Glomerular visceral epithelial cell (primary cell): ENCODE results near the gene TRAPPC5.

Source experiments
- DNase-seq: peaks from one replicate; pipeline ENCODE4 v3.0.0-alpha.2; 2016; ENCODE audit errors: extremely low spot score

Gene TRAPPC5

GRCh38 chr19:7676376-7676775, 4.3 kb upstream of the TRAPPC5 start:
- no peak for DNase-seq

- DNase-seq, result no peak
Observed at GRCh38 chr19:7676854-7677253, 3.8 kb upstream of the TRAPPC5 start, which contains the start of gene MCEMP1. TSS of gene MCEMP1 (plus strand) at chr19:7677090. CDS start at chr19:7677121, 31 bp downstream.

GRCh38 chr19:7677669-7678311, 2.8 kb upstream of the TRAPPC5 start:
- DNase-seq, result no peak

- no peak for DNase-seq
Observed at GRCh38 chr19:7678971-7679751, 1.5 kb upstream of the TRAPPC5 start.

- no peak for DNase-seq
Observed at GRCh38 chr19:7679771-7680605, 645 bp upstream of the TRAPPC5 start.

- peak; percentile 47 for DNase-seq
Observed at GRCh38 chr19:7681340-7682174, 924 bp downstream of the TRAPPC5 start.

GRCh38 chr19:7682175-7682855, 1.7 kb downstream of the TRAPPC5 start:
- DNase-seq, result no peak

GRCh38 chr19:7685546-7686445, 5.2 kb downstream of the TRAPPC5 start:
- DNase-seq, result no peak

GRCh38 chr19:7687177-7687576, 6.5 kb downstream of the TRAPPC5 start:
- DNase-seq, result no peak

GRCh38 chr19:7689165-7689564, 8.5 kb downstream of the TRAPPC5 start:
- DNase-seq, result no peak

- no peak for DNase-seq
Observed at GRCh38 chr19:7690779-7691258, 10.2 kb downstream of the TRAPPC5 start.

- DNase-seq, result no peak
Observed at GRCh38 chr19:7691497-7691896, 10.9 kb downstream of the TRAPPC5 start.

- DNase-seq, result no peak
Observed at GRCh38 chr19:7692417-7693088, 11.9 kb downstream of the TRAPPC5 start.

- DNase-seq, result no peak
Observed at GRCh38 chr19:7694499-7694898, 13.9 kb downstream of the TRAPPC5 start.

- DNase-seq, result no peak
Observed at GRCh38 chr19:7697721-7698287, 17.2 kb downstream of the TRAPPC5 start.

GRCh38 chr19:7698583-7698982, 17.9 kb downstream of the TRAPPC5 start:
- no peak for DNase-seq

- DNase-seq, result no peak
Observed at GRCh38 chr19:7699003-7699402, 18.4 kb downstream of the TRAPPC5 start.
